Trophoblast cell (in vitro differentiated cells and primary cell): ENCODE measurements around the gene COA8.

Source experiments
- DNase-seq, 2 donors: peaks; one replicate each; pipeline ENCODE4 v3.0.0-alpha.2; 2016
- H2AFZ ChIP-seq: 2 replicates; pipeline ENCODE4 v1.6.1; 2013; ENCODE audit warnings: low read length, moderate library complexity, mild to moderate bottlenecking; ENCODE audit not compliant: insufficient read depth, poor library complexity
- H2AK5ac ChIP-seq: 2 replicates; pipeline ENCODE4 v1.6.1; 2013; ENCODE audit warnings: mild to moderate bottlenecking, low read length
- H2BK120ac ChIP-seq: 2 replicates; pipeline ENCODE4 v1.6.1; 2013; ENCODE audit warnings: low read length, mild to moderate bottlenecking, moderate library complexity; ENCODE audit not compliant: insufficient read depth, poor library complexity
- H2BK12ac ChIP-seq: 2 replicates; pipeline ENCODE4 v1.6.1; 2013; ENCODE audit warnings: mild to moderate bottlenecking, low read length, moderate library complexity
- H2BK5ac ChIP-seq: 2 replicates; pipeline ENCODE4 v1.6.1; 2013; ENCODE audit warnings: low read length, low read depth, moderate library complexity, mild to moderate bottlenecking; ENCODE audit not compliant: poor library complexity
- H3K14ac ChIP-seq: 2 replicates; pipeline ENCODE4 v1.6.1; 2013; ENCODE audit warnings: mild to moderate bottlenecking, low read length
- H3K18ac ChIP-seq: 2 replicates; pipeline ENCODE4 v1.6.1; 2013; ENCODE audit warnings: mild to moderate bottlenecking, low read length
- H3K23ac ChIP-seq: 2 replicates; pipeline ENCODE4 v1.6.1; 2013; ENCODE audit warnings: low read length
- H3K27ac ChIP-seq: 2 replicates; pipeline ENCODE4 v1.5.1; 2013; ENCODE audit warnings: low read depth, mild to moderate bottlenecking, inconsistent platforms, low read length, moderate library complexity
- H3K27me3 ChIP-seq: 2 replicates; pipeline ENCODE4 v1.6.1; 2013; ENCODE audit warnings: inconsistent platforms, mild to moderate bottlenecking, low read length, moderate library complexity; ENCODE audit not compliant: insufficient read depth
- H3K36me3 ChIP-seq, 2 experiments: 1 replicate in 1 of 2; 2 replicates in 1 of 2; pipeline ENCODE4 v1.6.1; 2013; ENCODE audit warnings: low read length in 2 of 2, mild to moderate bottlenecking in 2 of 2, moderate library complexity in 1 of 2; ENCODE audit not compliant: insufficient read depth in 2 of 2, control insufficient read depth in 1 of 2
- H3K4ac ChIP-seq: 2 replicates; pipeline ENCODE4 v1.6.1; 2013; ENCODE audit warnings: low read depth, mild to moderate bottlenecking, low read length, moderate library complexity
- H3K4me1 ChIP-seq, 2 experiments: 1 replicate in 1 of 2; 2 replicates in 1 of 2; pipeline ENCODE4 v1.6.1; 2013; ENCODE audit warnings: low read length in 2 of 2, mild to moderate bottlenecking in 2 of 2, moderate library complexity in 1 of 2; ENCODE audit not compliant: insufficient read depth in 2 of 2, control insufficient read depth in 1 of 2
- H3K4me2 ChIP-seq: 2 replicates; pipeline ENCODE4 v1.6.1; 2013; ENCODE audit warnings: inconsistent platforms, mild to moderate bottlenecking, low read length, moderate library complexity
- H3K4me3 ChIP-seq: 2 replicates; pipeline ENCODE4 v1.5.1; 2013; ENCODE audit warnings: mild to moderate bottlenecking, low read depth, low read length, inconsistent platforms
- H3K79me1 ChIP-seq: one replicate; pipeline ENCODE4 v1.6.1; 2013; ENCODE audit warnings: low read length
- H3K79me2 ChIP-seq: 2 replicates; pipeline ENCODE4 v1.6.1; 2013; ENCODE audit warnings: low read length, mild to moderate bottlenecking; ENCODE audit not compliant: control insufficient read depth, insufficient read depth, poor library complexity
- H3K9ac ChIP-seq: 2 replicates; pipeline ENCODE4 v1.6.1; 2013; ENCODE audit warnings: mild to moderate bottlenecking, low read length
- H3K9me3 ChIP-seq: 2 replicates; pipeline ENCODE4 v1.6.1; 2013; ENCODE audit warnings: low read depth, mild to moderate bottlenecking, control low read depth, inconsistent platforms, low read length; ENCODE audit not compliant: insufficient read depth
- H4K12ac ChIP-seq: 2 replicates; pipeline ENCODE4 v1.6.1; 2013; ENCODE audit warnings: low read depth, mild to moderate bottlenecking, low read length, moderate library complexity
- H4K8ac ChIP-seq: 2 replicates; pipeline ENCODE4 v1.6.1; 2013; ENCODE audit warnings: low read depth, mild to moderate bottlenecking, low read length, moderate library complexity
- H4K91ac ChIP-seq: one replicate; pipeline ENCODE4 v1.6.1; 2013; ENCODE audit warnings: low read depth, mild to moderate bottlenecking, low read length, moderate library complexity
- WGBS: extraction: QIAGEN DNeasy Blood & Tissue Kit; methylation state at CpG from one replicate; pipeline ENCODE4 v1.1.7; 2013; ENCODE audit warnings: missing lambda C conversion rate; ENCODE audit not compliant: insufficient read length, insufficient coverage; ENCODE audit errors: extremely low coverage; 5-methylcytosine and 5-hydroxymethylcytosine counted together

COA8 gene

DNA sequence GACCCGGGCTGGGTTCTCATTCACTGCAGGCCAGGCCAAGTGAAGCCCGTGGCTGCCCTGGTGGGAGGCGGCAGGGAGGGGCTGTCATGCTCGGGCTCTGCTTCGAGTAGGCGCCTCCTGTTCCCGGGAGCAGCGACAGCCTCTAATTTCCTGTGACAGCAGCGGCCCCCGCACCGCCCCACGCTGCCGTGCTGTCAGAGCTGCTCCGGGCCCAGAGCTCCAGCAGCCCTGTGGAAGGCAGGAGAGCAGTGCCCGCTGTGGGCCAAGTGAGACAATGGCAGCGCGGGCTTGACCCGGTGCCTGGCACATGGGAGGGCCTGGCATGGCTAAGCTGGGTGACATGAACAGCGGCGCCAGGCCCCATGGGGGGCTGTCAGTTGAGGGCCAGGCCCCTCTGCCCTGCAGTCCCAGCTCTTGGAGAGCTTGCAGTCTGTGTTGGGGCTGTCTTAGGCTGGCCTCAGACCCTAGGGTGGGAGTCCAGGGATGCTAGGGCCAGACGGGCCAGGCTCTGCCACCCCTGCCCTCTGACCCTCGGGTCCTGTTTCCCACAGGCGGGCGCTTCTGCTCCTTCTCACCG, 28.7 kb upstream of the COA8 start:
- Histone ChIP-seq H3K18ac (no peak overlapping the region), H3K4me2 (no peak overlapping the region), H4K12ac (no peak overlapping the region), H2BK120ac (no peak overlapping the region), H4K91ac (no peak overlapping the region), H2AFZ (no peak overlapping the region), H3K4ac (no peak overlapping the region), H3K14ac (no peak overlapping the region), H3K79me1 (no peaks in the 10 kb centered on the region), H3K79me2 (peaks cover 1% of the 10 kb centered on the region), H3K4me3 (no peak overlapping the region), H2BK12ac (no peak overlapping the region), H3K27ac (no peak overlapping the region), H3K23ac (no peak overlapping the region), H2AK5ac (no peak overlapping the region), H3K4me1 (peaks cover 5 to 8% of the 10 kb centered on the region in 2 experiments), H3K36me3 (peaks cover 10 to 17% of the 10 kb centered on the region in 2 experiments), H3K9me3 (no peaks in the 10 kb centered on the region), H3K9ac (no peak overlapping the region), H3K27me3 (no peaks in the 10 kb centered on the region), H4K8ac (no peak overlapping the region), H2BK5ac (no peak overlapping the region)
- DNase-seq = no peak
- no CpG with 5 or more reads among the region's 25 CpGs for WGBS

DNA sequence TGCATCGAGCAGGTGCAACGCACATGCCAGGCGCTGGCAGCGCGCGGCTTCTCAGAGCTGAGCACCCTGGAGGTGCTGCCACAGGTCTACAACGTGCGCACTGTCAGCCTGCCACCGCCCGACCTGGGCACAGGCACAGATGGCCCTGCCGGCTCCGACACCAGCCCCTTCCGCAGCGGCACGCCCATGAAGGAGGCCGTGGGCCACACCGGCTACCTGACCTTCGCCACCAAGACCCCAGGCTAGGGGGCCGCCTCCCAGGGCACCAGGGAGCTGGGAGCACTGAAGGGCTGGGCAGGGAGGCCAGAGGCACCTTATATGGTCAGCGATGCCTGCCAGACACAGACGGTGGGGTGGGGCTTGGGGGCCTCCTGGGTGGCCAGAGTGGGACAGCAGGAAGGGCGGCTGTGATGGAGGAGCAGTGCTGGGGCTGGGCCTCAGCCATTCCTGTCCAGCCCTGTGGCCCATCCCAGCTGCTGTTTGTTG, 28.1 kb upstream of the COA8 start:
- Histone ChIP-seq H3K14ac (no peak overlapping the region), H3K23ac (no peak overlapping the region), H2AFZ (no peak overlapping the region), H4K12ac (no peak overlapping the region), H4K91ac (no peak overlapping the region), H3K9ac (no peak overlapping the region), H2BK12ac (no peak overlapping the region), H2AK5ac (no peak overlapping the region), H3K4me3 (no peak overlapping the region), H3K79me2 (no peaks in the 10 kb centered on the region), H3K27ac (no peak overlapping the region), H3K4me2 (no peak overlapping the region), H3K27me3 (no peaks in the 10 kb centered on the region), H2BK120ac (no peak overlapping the region), H3K4me1 (peaks cover 4 to 6% of the 10 kb centered on the region in 2 experiments), H4K8ac (no peak overlapping the region), H3K36me3 (peaks cover 10 to 17% of the 10 kb centered on the region in 2 experiments), H3K18ac (no peak overlapping the region), H3K79me1 (no peaks in the 10 kb centered on the region), H3K9me3 (no peaks in the 10 kb centered on the region), H3K4ac (no peak overlapping the region), H2BK5ac (no peak overlapping the region)
- no peak for DNase-seq
- no CpG with 5 or more reads among the region's 22 CpGs for WGBS

DNA sequence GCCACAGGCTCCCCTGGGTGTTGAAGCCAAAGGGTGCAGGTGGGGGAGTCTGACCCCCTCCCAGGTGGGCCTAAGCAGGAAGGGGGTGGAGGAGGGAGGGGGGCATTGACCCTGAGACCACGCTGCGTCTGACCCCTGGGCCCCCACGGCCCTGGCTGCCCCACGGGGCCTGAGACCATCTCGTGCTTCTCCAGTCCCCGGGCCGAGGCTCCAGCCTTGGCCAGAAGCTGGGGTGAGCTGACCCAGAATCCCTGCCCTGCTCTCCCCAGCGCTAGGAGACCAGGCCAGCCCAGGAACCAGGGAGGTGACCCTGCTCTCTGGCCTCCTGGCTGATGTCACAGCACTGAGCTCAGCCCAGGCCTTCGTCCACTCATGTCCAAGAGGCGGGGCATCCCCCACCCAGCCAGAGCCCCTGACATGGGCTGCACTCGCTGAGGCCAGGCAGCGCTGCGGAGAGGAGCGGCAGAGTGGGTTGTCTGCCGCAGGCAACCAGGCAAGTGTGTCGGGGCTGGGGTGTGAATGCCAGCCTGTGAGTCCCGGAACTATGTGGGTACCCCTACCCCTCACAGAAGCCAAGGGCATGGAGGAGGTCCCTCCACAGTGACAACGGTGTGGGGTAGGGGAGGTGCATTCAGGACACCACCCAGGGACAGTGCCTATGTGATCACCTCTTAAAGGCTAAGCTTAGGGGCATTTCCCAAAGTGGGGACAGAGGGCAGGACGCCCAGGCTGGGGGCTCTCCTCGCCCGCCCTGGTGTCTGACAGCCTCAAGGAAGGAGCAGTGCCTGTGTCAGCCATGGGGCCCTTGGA, 27.5 kb upstream of the COA8 start:
- Histone ChIP-seq H3K18ac (no peak overlapping the region), H2AFZ (no peak overlapping the region), H3K4ac (no peak overlapping the region), H2BK120ac (no peak overlapping the region), H4K8ac (no peak overlapping the region), H2BK12ac (no peak overlapping the region), H3K23ac (no peak overlapping the region), H3K79me2 (no peaks in the 10 kb centered on the region), H4K12ac (no peak overlapping the region), H3K4me1 (no peaks in the 10 kb centered on the region), H3K4me2 (no peak overlapping the region), H2BK5ac (no peak overlapping the region), H3K27ac (no peak overlapping the region), H3K36me3 (peaks cover 10 to 17% of the 10 kb centered on the region in 2 experiments), H3K14ac (no peak overlapping the region), H3K4me3 (no peak overlapping the region), H2AK5ac (no peak overlapping the region), H4K91ac (no peak overlapping the region), H3K9ac (no peak overlapping the region), H3K79me1 (no peaks in the 10 kb centered on the region), H3K27me3 (no peaks in the 10 kb centered on the region), H3K9me3 (no peaks in the 10 kb centered on the region)
- no CpG with 5 or more reads among the region's 21 CpGs for WGBS
- DNase-seq = no peak

DNA sequence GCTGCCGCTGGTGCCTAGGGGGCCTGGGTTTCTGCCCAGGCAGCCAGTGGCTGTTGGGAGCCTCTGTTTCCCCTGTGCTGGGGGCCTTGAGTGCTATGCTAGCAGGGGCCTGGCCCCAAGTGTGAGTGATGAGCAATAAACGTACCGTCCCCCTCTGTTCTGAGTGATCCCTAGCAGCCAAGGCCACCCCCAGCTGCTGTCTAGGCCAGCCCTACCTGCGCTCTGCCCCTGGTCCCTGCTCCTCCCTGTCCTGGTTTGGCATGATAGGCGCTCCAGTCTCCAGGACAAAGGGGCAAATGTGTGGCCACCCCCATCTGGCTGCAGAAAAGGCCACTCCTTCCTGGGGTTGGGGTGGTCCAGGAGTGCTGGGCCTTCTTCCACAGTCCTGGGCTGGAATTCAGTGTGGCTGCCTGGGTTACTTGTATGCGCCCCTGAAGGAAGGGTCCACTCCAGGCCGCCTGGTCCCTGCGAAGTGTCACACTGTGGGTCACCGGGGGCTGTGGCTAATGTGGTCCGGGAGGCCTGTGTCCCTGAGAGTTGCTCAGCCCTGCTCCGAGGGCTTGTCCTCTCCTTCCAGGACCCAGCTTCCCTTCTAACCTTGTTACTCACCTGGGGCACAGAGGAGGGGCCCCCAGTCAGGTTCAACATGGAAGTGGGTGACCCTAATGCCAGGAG, 26.7 kb upstream of the COA8 start:
- Histone ChIP-seq H2AFZ (no peak overlapping the region), H3K4me1 (no peaks in the 10 kb centered on the region), H2BK120ac (no peak overlapping the region), H3K14ac (no peak overlapping the region), H2BK12ac (no peak overlapping the region), H3K9ac (no peak overlapping the region), H4K12ac (no peak overlapping the region), H4K91ac (no peak overlapping the region), H3K4me2 (no peak overlapping the region), H3K36me3 (peaks cover 10 to 17% of the 10 kb centered on the region in 2 experiments), H2BK5ac (no peak overlapping the region), H3K4me3 (no peak overlapping the region), H3K18ac (no peak overlapping the region), H3K27me3 (no peaks in the 10 kb centered on the region), H3K4ac (no peak overlapping the region), H3K23ac (no peak overlapping the region), H4K8ac (no peak overlapping the region), H3K9me3 (no peaks in the 10 kb centered on the region), H3K27ac (no peak overlapping the region), H3K79me2 (no peaks in the 10 kb centered on the region), H3K79me1 (no peaks in the 10 kb centered on the region), H2AK5ac (no peak overlapping the region)
- WGBS = no CpG with 5 or more reads among the region's 11 CpGs
- DNase-seq = no peak
